ENCODE measurements around the gene VSIG1.
A peak's percentile ranks its signal among the peaks of the same experiment; 100 is the strongest.

The VSIG1 gene

GRCh38 chrX:108068121-108068520, 23.3 kb downstream of the VSIG1 start:
- no peak for DNase-seq

DNA sequence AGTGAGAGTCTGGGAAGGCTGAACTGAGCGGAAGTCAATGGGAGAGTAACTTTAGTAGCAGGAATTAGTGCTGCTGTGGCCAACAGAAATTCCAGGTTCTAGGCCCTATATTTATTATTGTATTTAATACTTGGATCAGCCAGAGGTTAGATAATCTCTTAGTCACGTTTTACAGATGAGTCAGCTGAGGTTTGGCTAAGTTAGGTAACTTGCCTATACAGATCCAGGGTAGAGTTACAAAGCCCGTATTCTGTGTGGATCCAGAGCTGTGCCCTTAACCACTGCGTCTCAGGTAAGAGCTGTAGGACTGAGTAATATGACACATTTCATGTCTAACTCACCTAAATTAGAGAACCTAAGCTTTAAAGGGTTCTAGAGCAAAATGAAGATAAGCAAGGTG, 26.0 kb downstream of the VSIG1 start:
- DNase-seq: no peak

DNA sequence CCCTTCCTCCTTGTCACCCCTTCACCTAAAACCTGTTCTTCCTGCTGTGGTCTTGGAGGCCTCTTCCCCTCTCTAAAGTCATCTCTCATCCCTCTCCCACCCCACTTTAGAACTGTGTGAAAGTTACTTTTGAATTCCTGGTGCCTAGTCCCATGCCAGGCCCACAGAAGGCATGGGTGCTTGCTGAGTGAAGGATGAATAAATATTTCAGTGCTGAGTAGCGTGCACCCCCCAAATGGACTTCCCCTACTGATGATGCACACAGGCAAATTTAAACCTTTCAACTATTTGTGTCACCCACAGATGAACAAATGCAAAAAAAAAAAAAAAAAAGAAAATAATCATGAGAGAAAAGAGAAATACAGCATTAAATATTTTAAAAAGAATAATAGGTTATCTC, 26.7 kb downstream of the VSIG1 start:
- DNase-seq: no peak

- no peak for DNase-seq
Observed at GRCh38 chrX:108072746-108073145, 27.9 kb downstream of the VSIG1 start.

DNA sequence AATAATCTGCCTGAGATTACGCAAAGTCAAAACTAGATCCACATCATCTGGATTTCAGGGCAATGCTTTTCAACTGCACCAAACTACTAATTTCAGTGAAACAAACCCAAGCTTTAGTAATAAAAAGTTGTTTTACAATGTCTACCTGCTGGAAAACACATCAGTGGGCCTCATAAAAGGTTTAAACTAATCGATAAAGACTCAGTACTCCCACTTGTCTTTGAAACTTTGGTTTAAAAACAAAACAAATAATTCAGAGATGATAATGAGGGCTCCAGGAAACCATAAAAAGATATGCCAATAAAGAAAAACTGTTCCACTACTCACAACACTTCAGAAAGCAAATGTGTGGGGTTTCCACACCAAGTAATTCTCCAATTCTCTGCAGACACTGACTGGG, 36.2 kb downstream of the VSIG1 start:
- DNase-seq: no peak

DNA sequence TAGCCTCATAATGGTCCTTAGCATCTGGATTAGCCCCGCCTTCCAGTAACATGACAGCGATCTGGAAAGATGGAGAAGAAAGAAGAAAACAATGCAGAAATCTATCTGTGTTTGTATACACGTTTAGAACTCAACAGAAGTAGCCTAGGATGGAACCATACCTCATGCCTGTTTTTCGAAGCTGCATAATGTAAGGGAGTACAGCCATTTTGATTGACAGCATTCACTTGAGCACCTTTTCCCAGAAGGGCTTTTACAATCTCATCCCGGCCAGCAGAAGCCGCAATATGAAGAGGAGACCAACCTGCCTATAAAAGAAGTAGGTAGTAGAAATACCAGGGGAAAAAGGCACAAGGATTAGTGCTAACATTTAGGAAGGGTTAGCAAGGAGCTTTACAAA, 42.9 kb downstream of the VSIG1 start:
- no peak for DNase-seq

GRCh38 chrX:108088511-108088910, 43.6 kb downstream of the VSIG1 start:
- DNase-seq: no peak

DNA sequence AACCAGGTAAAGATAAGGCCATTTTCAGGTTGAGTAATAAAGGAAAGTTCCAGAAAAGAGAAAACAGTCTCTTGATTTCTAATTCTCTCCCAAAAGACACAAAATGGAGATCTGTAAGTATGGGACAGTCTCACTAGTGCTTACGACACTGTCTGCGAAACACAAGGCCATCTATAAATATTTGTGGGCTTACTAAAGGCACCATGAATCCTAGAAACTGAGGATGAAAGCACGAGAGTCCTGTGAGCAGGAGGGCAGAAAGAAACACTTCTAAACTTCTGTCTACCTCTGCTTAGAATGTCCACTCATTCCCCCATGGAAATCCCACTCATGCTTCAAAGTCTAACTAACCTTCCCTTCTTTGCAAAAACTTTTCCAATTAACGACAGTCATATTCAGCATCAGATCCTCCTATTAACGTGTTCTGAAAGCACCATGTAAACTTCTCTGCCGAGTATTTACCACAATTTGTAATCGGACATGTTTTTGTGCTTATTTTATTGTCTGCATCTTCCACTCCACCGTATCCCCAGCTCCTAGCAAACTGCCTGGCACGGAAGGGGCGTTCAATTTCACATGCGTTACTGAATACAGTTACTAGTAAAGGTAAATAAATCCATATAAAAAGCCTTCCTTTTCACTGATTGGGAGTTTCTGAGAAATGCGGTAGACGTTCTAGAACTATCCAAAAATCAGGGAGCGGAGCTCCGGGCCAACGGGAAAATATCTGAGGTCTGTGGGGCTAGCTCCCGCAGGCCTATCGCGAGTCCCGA, 45.8 kb downstream of the VSIG1 start:
- DNase-seq: no peak

- DNase-seq: peak; percentile 91
Observed at GRCh38 chrX:108091264-108091877, 46.5 kb downstream of the VSIG1 start, which contains the start of the genes ATG4A and PSMD10. ATG4A (plus strand) TSS chrX:108091778; CDS start chrX:108091827, 49 bp downstream. PSMD10 (minus strand) TSS chrX:108091542; CDS start chrX:108091520, 22 bp downstream.

GRCh38 chrX:108091878-108092291, 47.0 kb downstream of the VSIG1 start:
- DNase-seq: no peak

DNA sequence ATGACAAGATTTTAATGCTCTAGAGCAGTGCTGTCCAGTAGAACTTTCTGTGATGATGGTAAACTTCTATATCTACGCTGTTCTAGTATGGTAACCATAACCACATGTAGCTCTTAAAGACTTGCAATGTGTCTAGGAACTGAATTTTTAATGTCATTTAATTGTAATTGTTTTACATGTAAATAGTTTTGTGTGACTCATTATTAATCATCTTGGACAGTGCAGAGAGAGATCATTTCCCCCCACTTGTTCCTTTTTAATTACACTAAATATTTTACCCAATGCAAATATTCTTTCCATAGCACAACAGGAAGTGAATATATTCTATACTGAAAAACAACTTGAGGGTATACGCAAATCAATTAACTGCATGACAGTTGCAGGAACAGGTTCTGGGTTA, 52.5 kb downstream of the VSIG1 start:
- no peak for DNase-seq

DNA sequence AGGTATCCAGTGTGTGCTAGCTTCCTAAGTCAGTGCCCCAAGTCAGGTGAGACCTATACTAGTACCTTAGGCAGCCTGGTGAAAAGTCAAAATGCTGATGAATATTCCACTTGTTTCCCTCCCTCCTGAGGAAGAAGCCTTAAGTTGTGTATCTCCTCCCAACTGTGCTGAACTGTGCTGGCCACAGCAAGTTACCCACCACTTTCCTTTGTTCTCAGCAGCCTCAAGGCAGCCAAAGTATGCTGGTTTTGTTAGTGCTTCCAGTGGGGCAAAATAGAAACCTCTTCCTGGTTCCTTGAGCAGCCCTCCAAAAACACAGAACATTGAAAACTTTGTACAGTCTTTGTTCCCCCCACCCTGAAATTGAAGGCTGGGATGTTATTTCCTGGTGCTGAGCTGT, 60.6 kb downstream of the VSIG1 start:
- DNase-seq: no peak

GRCh38 chrX:108114541-108114940, 69.7 kb downstream of the VSIG1 start:
- DNase-seq: no peak

- no peak for DNase-seq
Observed at GRCh38 chrX:108117988-108118387, 73.1 kb downstream of the VSIG1 start.

DNA sequence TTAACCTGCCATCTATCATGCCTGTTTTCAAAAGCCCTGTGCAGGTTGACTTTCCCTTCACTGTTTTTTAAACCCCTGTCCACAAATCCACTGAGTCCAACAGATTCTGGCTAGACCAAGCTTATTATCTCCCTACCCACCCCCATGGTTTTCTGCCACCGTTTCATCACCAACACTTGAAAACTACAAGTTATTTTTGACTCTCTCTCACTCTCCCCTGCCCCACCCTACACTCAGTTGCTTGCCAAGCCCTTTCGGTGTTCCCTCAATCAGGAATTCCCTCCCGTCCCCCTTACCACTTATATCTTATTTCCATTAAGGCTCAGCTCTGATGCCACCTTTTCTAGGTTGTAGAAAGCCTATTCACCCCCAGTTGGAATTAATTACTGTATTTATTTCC, 76.4 kb downstream of the VSIG1 start:
- DNase-seq: no peak

- DNase-seq: no peak
Observed at GRCh38 chrX:108122748-108123147, 77.9 kb downstream of the VSIG1 start.

DNA sequence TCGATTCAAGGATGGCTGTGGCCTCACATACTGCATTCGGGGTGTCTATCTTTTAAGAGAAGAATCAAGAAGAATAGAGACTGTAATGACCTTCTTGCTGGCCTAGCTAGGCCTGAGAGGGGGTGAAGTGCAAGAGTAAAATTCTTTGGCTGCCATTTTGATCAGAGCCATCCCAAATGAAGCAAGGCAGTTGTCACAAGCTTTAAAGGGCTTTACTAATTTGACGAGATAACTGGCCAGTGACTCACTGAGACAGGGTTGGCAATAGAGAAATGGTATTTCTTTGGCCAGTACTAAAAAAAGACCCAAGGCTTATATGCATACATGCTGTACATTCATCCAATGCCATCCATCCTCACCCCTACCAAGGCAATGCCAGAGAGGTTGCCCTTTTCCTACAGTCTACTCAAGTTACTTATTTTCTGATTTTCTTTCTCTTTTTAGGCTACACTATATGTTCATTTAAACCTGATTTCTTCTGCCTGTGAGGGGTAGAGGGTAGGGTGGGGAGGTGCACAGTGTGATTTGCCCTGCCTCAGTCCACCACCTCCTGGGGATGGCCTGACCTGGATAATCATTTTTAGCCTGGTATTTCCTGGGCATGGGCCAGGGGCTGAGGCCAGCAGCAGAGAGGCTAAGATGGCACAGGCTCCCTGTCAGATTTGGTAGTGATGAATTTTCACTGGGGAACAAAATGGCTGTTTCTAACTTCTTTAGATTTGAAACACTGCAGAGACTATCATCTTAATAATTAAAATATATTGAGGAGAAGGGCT, 78.9 kb downstream of the VSIG1 start:
- no peak for DNase-seq

DNA sequence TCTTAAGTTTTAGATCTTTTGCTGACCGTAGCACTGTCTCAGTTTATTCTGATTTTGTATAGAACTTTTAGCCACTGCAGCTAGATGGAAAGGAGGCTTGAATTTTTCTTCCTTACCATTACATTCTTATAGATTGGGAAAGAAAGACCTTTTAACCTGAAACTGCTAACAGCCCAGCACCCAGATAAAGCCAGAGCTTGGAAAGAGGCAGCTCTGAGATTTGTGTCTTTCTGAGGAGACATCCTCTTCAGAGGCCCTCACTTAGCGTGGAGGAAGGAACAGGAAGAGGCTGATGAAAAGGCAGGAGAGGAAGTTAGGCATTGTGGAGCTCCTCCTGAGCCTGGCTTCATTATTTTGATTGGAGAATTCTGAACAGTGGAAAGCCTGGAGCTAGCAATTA, 81.8 kb downstream of the VSIG1 start:
- no peak for DNase-seq

GRCh38 chrX:108127152-108127551, 82.3 kb downstream of the VSIG1 start:
- no peak for DNase-seq
